ENCODE measurements around the gene TDRD12. TPM values are rescaled to one million over a fixed set of nuclear protein-coding genes. Genes with fewer than 3 reads are reported as not detected.

The TDRD12 gene
- total RNA-seq, 1 experiment from 2014 or later = 1.3 TPM

GRCh38 chr19:32861596-32861995, 142.0 kb downstream of the TDRD12 start:
- no peak overlapping the region for H2AFZ ChIP-seq (ENCODE audit: low read length)
- Mint-ChIP-seq H3K27me3 (ENCODE audit: low read depth) (no peaks in the 10 kb centered on the region), H3K9me3 (no peaks in the 10 kb centered on the region), H3K36me3 (ENCODE audit: insufficient read depth in 1 of 3, low read depth in 3 of 3) (no peaks in the 10 kb centered on the region), H3K4me1 (no peaks in the 10 kb centered on the region), H3K27ac (no peak overlapping the region; a peak in 1 of 7 replicates), H3K4me3 (no peak overlapping the region)
- no peaks in the 10 kb centered on the region for H3K27me3 ChIP-seq (ENCODE audit: insufficient read depth, low read length)
- WGBS (ENCODE audit: extremely low coverage, insufficient read length, low lambda C conversion rate) = no CpG with 5 or more reads among the region's 3 CpGs
- H3K79me1 ChIP-seq (ENCODE audit: insufficient read depth, low read depth, low read length, poor library complexity, severe bottlenecking) = no peaks in the 10 kb centered on the region
- no peak overlapping the region for H2BK120ac ChIP-seq (ENCODE audit: low read depth, low read length, poor library complexity, severe bottlenecking)
- H3K79me2 ChIP-seq (ENCODE audit: insufficient read depth, low read length) = no peaks in the 10 kb centered on the region
- no peak overlapping the region for H3K4me2 ChIP-seq (ENCODE audit: insufficient read depth, insufficient read length, low read length)
- DNase-seq = no peak
- H3K18ac ChIP-seq (ENCODE audit: insufficient read length, low read depth, low read length) = no peak overlapping the region
- no peak overlapping the region for H2BK15ac ChIP-seq (ENCODE audit: low read depth, low read length)
- no peak overlapping the region for H4K5ac ChIP-seq (ENCODE audit: insufficient read length, low read depth, low read length)
- H3K9ac ChIP-seq (ENCODE audit: extremely low read depth, insufficient read length, low read length) = no peak overlapping the region
- no peak overlapping the region for H2AK5ac ChIP-seq (ENCODE audit: insufficient read length, low read length)
- no peak overlapping the region for H3K27ac ChIP-seq (ENCODE audit: insufficient read length, low read depth, low read length)
- no peaks in the 10 kb centered on the region for H4K20me1 ChIP-seq (ENCODE audit: control insufficient read depth, insufficient read depth, insufficient read length)
- H4K91ac ChIP-seq (ENCODE audit: insufficient read length, low read depth, low read length) = no peak overlapping the region
- TF ChIP-seq, protein P1, sequence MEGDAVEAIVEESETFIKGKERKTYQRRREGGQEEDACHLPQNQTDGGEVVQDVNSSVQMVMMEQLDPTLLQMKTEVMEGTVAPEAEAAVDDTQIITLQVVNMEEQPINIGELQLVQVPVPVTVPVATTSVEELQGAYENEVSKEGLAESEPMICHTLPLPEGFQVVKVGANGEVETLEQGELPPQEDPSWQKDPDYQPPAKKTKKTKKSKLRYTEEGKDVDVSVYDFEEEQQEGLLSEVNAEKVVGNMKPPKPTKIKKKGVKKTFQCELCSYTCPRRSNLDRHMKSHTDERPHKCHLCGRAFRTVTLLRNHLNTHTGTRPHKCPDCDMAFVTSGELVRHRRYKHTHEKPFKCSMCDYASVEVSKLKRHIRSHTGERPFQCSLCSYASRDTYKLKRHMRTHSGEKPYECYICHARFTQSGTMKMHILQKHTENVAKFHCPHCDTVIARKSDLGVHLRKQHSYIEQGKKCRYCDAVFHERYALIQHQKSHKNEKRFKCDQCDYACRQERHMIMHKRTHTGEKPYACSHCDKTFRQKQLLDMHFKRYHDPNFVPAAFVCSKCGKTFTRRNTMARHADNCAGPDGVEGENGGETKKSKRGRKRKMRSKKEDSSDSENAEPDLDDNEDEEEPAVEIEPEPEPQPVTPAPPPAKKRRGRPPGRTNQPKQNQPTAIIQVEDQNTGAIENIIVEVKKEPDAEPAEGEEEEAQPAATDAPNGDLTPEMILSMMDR (conservative IDR thresholded peaks at IDR 0.05) = no peak
- H3K4ac ChIP-seq (ENCODE audit: low read depth, low read length) = no peak overlapping the region
- no peak overlapping the region for H3K14ac ChIP-seq (ENCODE audit: insufficient read depth, low read length)
- no peak overlapping the region for H3K56ac ChIP-seq (ENCODE audit: insufficient read length, low read depth, low read length)
- no peak overlapping the region for H2BK20ac ChIP-seq (ENCODE audit: low read depth, low read length, poor library complexity, severe bottlenecking)
- no peaks in the 10 kb centered on the region for H3K23me2 ChIP-seq (ENCODE audit: insufficient read length, low read depth, low read length, poor library complexity, severe bottlenecking)
- H2BK5ac ChIP-seq (ENCODE audit: insufficient read length, low read length) = no peak overlapping the region
- H2BK12ac ChIP-seq (ENCODE audit: insufficient read length, low read depth, low read length) = no peak overlapping the region
- H4K8ac ChIP-seq (replicated peaks; ENCODE audit: insufficient read length, low read depth, low read length) = no peak overlapping the region
- H3T11ph ChIP-seq (ENCODE audit: low read length) = no peak overlapping the region
- no peak overlapping the region for H3K23ac ChIP-seq (ENCODE audit: insufficient read length, low read depth, low read length)
- H3K9me3 ChIP-seq (ENCODE audit: control insufficient read depth, low read depth, low read length) = no peaks in the 10 kb centered on the region
- H3K4me1 ChIP-seq (ENCODE audit: insufficient read depth, low read length) = no peaks in the 10 kb centered on the region

Data from H9 (cell line).